ENCODE data around the gene LEPR. TPM values are rescaled to one million over a fixed set of nuclear protein-coding genes. Genes with fewer than 3 reads are reported as not detected.
A peak's percentile ranks its signal among the peaks of the same experiment; 100 is the strongest.
"Not testable (repeated sequence)": the region's sequence is repeated elsewhere in the genome, so short reads cannot be mapped to it uniquely, and the experiment has no call there.

Gene LEPR
- total RNA-seq (2014; rRNA removed; shearing (Covaris generic)) = 4.1 and 4.4 TPM in 2 replicates

- in situ Hi-C loops (cut with HindIII; ENCODE audit: low sequenced_read_pairs) = no loop called here
- DNase-seq (ENCODE audit: low spot score) = peak; percentile 53
Observed at GRCh38 chr1:65420590-65421350, at the start of gene LEPR, which contains the start of gene LEPROT. TSS of gene LEPR (plus strand) at chr1:65420668. CDS start at chr1:65565566, 144,898 bp downstream. TSS of gene LEPROT (plus strand) at chr1:65420668. CDS start at chr1:65420725, 57 bp downstream.

- in situ Hi-C loops (cut with HindIII; ENCODE audit: low sequenced_read_pairs) = no loop called here
- peak; percentile 60 for DNase-seq (ENCODE audit: low spot score)
Observed at GRCh38 chr1:65371544-65371943, 48.9 kb upstream of the LEPR start.

- in situ Hi-C loops (cut with HindIII; ENCODE audit: low sequenced_read_pairs) = no loop called here
- DNase-seq (ENCODE audit: low spot score) = peak; percentile 35
Observed at GRCh38 chr1:65372557-65372956, 47.9 kb upstream of the LEPR start.

GRCh38 chr1:65377496-65378246 lies 42.8 kb upstream of the LEPR start:
- no peak for DNase-seq (ENCODE audit: low spot score)
- in situ Hi-C loops (cut with HindIII; ENCODE audit: low sequenced_read_pairs) = no loop called here

GRCh38 chr1:65378247-65378946 lies 42.1 kb upstream of the LEPR start:
- no peak for DNase-seq (ENCODE audit: low spot score)
- in situ Hi-C loops (cut with HindIII; ENCODE audit: low sequenced_read_pairs) = no loop called here

GRCh38 chr1:65384426-65384825 lies 36.0 kb upstream of the LEPR start:
- DNase-seq (ENCODE audit: low spot score); in situ Hi-C loops (cut with HindIII; ENCODE audit: low sequenced_read_pairs): not testable (repeated sequence)

- in situ Hi-C loops (cut with HindIII; ENCODE audit: low sequenced_read_pairs) = no loop called here
- peak; percentile 97 for DNase-seq (ENCODE audit: low spot score)
Observed at GRCh38 chr1:65386439-65386838, 34.0 kb upstream of the LEPR start.

- DNase-seq (ENCODE audit: low spot score) = no peak
- in situ Hi-C loops (cut with HindIII; ENCODE audit: low sequenced_read_pairs) = no loop called here
Observed at GRCh38 chr1:65387821-65388220, 32.6 kb upstream of the LEPR start.

GRCh38 chr1:65388908-65389695 lies 31.4 kb upstream of the LEPR start:
- no peak for DNase-seq (ENCODE audit: low spot score)
- in situ Hi-C loops (cut with HindIII; ENCODE audit: low sequenced_read_pairs) = no loop called here

- no peak for DNase-seq (ENCODE audit: low spot score)
- in situ Hi-C loops (cut with HindIII; ENCODE audit: low sequenced_read_pairs) = no loop called here
Observed at GRCh38 chr1:65392497-65392896, 28.0 kb upstream of the LEPR start.

GRCh38 chr1:65393347-65393746 lies 27.1 kb upstream of the LEPR start:
- in situ Hi-C loops (cut with HindIII; ENCODE audit: low sequenced_read_pairs) = no loop called here
- no peak for DNase-seq (ENCODE audit: low spot score)

- DNase-seq (ENCODE audit: low spot score) = no peak
- in situ Hi-C loops (cut with HindIII; ENCODE audit: low sequenced_read_pairs) = no loop called here
Observed at GRCh38 chr1:65393928-65394327, 26.5 kb upstream of the LEPR start.

- no peak for DNase-seq (ENCODE audit: low spot score)
- in situ Hi-C loops (cut with HindIII; ENCODE audit: low sequenced_read_pairs) = no loop called here
Observed at GRCh38 chr1:65395887-65396612, 24.4 kb upstream of the LEPR start.

GRCh38 chr1:65398083-65398482 lies 22.4 kb upstream of the LEPR start:
- DNase-seq (ENCODE audit: low spot score) = no peak
- in situ Hi-C loops (cut with HindIII; ENCODE audit: low sequenced_read_pairs) = no loop called here

- no peak for DNase-seq (ENCODE audit: low spot score)
- in situ Hi-C loops (cut with HindIII; ENCODE audit: low sequenced_read_pairs) = no loop called here
Observed at GRCh38 chr1:65399003-65399402, 21.5 kb upstream of the LEPR start.

GRCh38 chr1:65401612-65402011 lies 18.9 kb upstream of the LEPR start:
- DNase-seq (ENCODE audit: low spot score) = no peak
- in situ Hi-C loops (cut with HindIII; ENCODE audit: low sequenced_read_pairs) = no loop called here

- in situ Hi-C loops (cut with HindIII; ENCODE audit: low sequenced_read_pairs) = no loop called here
- no peak for DNase-seq (ENCODE audit: low spot score)
Observed at GRCh38 chr1:65404941-65405340, 15.5 kb upstream of the LEPR start.

- DNase-seq (ENCODE audit: low spot score) = no peak
- in situ Hi-C loops (cut with HindIII; ENCODE audit: low sequenced_read_pairs) = no loop called here
Observed at GRCh38 chr1:65407877-65408276, 12.6 kb upstream of the LEPR start.

Measured in G401 (cell line).